Endothelial cell of umbilical vein (primary cell): Measurements from ENCODE around the gene SH3BP4. TPM values are rescaled to one million over a fixed set of nuclear protein-coding genes. Genes with fewer than 3 reads are reported as not detected.
A peak's percentile ranks its signal among the peaks of the same experiment; 100 is the strongest.

ENCODE experiments used
- BruUV-seq: library from RNA; stranded (reverse); fragments of 400-500 nt; replicated peaks from 2 replicates; lab custom pipeline; 2021; lab: Mats Ljungman, UMichigan
- CTCF ChIA-PET: fragments of 300-600, 350-600 bp; sonication (Branson Sonifier 250); formaldehyde crosslinking; loops from one replicate; lab custom pipeline; 2021; ENCODE audit warnings: antibody characterized with exemption, inconsistent platforms; lab: Charles Lee
- POLR2A ChIA-PET: fragments of 300-600, 350-600 bp; sonication (Branson Sonifier 250); formaldehyde crosslinking; loops from one replicate; lab custom pipeline; 2021; ENCODE audit warnings: antibody characterized with exemption, inconsistent platforms; lab: Charles Lee
- DNase-seq: peaks from one replicate; pipeline ENCODE4 v3.0.0-alpha.2; 2011; ENCODE audit warnings: low read depth, low spot score
- FAIRE-seq: peaks from 2 replicates; lab custom pipeline; 2011; peaks lifted over from hg19 to GRCh38; lab: Jason Lieb, UNC
- H2AFZ ChIP-seq: 2 replicates; pipeline ENCODE4 v1.6.0; 2012; ENCODE audit warnings: low read depth, low read length, control low read depth, inconsistent platforms
- H3K27ac ChIP-seq: 2 replicates; pipeline ENCODE4 v1.5.1; 2011; ENCODE audit warnings: low read depth, mild to moderate bottlenecking, control low read depth, low read length, moderate library complexity; ENCODE audit not compliant: insufficient read depth
- H3K27me3 ChIP-seq, 2 experiments: 2 replicates each; pipeline versions ENCODE4 v1.6.0 to v1.6.1; 2011; ENCODE audit warnings: low read length in 2 of 2, mixed read lengths in 1 of 2; ENCODE audit not compliant: control insufficient read depth in 2 of 2, insufficient read depth in 2 of 2
- H3K36me3 ChIP-seq, 2 experiments: 2 replicates in 1 of 2; 3 replicates in 1 of 2; pipeline ENCODE4 v1.5.1; 2011; ENCODE audit warnings: low read length in 2 of 2, mild to moderate bottlenecking in 1 of 2, moderate library complexity in 1 of 2; ENCODE audit not compliant: control insufficient read depth in 2 of 2, insufficient read depth in 2 of 2; ENCODE audit errors: extremely low read depth in 1 of 2
- H3K4me1 ChIP-seq: 3 replicates; pipeline ENCODE4 v1.5.1; 2011; ENCODE audit warnings: mild to moderate bottlenecking, low read length; ENCODE audit not compliant: control insufficient read depth, insufficient read depth; ENCODE audit errors: extremely low read depth
- H3K4me2 ChIP-seq: 2 replicates; pipeline ENCODE4 v1.6.1; 2011; ENCODE audit warnings: low read length, control low read depth, mixed read lengths; ENCODE audit not compliant: insufficient read depth
- H3K4me3 ChIP-seq, 3 experiments: fragments of 200-600 bp in 1 of 3; sonication (generic), shearing (Covaris generic) in 1 of 3; replicated peaks in 1 of 3; 2 replicates each; pipeline ENCODE4 v1.5.1; 2011 to 2016; ENCODE audit warnings: control low read depth in 3 of 3, low read length in 3 of 3, mild to moderate bottlenecking in 2 of 3, inconsistent platforms in 1 of 3, low read depth in 1 of 3, moderate library complexity in 1 of 3; ENCODE audit not compliant: insufficient read depth in 1 of 3
- H3K79me2 ChIP-seq: 2 replicates; pipeline ENCODE4 v1.6.0; 2012; ENCODE audit warnings: low read length, inconsistent platforms; ENCODE audit not compliant: control insufficient read depth, insufficient read depth
- H3K9ac ChIP-seq: replicated peaks from 2 replicates; pipeline ENCODE3; 2011; ENCODE audit warnings: low read length, control low read depth; ENCODE audit not compliant: insufficient read depth; ENCODE audit errors: extremely low read depth
- H3K9me1 ChIP-seq: replicated peaks from 3 replicates; pipeline ENCODE4 v1.6.0; 2011; ENCODE audit warnings: mild to moderate bottlenecking, low read length; ENCODE audit not compliant: control insufficient read depth, insufficient read depth; ENCODE audit errors: extremely low read depth
- H3K9me3 ChIP-seq: replicated peaks from 2 replicates; pipeline ENCODE4 v1.5.1; 2012; ENCODE audit warnings: low read length, inconsistent platforms; ENCODE audit not compliant: control insufficient read depth, insufficient read depth
- H4K20me1 ChIP-seq: replicated peaks from 2 replicates; pipeline ENCODE3; 2011; ENCODE audit warnings: mild to moderate bottlenecking, low read length; ENCODE audit not compliant: control insufficient read depth, insufficient read depth; ENCODE audit errors: extremely low read depth
- CTCF ChIP-seq, 2 donors: IDR thresholded peaks; 1 replicate in 1 of 2; 2 replicates in 1 of 2; pipeline ENCODE4 v1.5.1; 2011; ENCODE audit warnings: low read length in 2 of 2, mild to moderate bottlenecking in 2 of 2, moderate library complexity in 2 of 2, control low read depth in 1 of 2, inconsistent platforms in 1 of 2, low read depth in 1 of 2; ENCODE audit not compliant: insufficient read depth in 1 of 2; ENCODE audit errors: extremely low read depth in 1 of 2
- FOS ChIP-seq: IDR thresholded peaks from 2 replicates; pipeline ENCODE4 v1.6.1; 2011; ENCODE audit warnings: mild to moderate bottlenecking, low read length, moderate library complexity, borderline replicate concordance; ENCODE audit not compliant: insufficient read depth
- GATA2 ChIP-seq: IDR thresholded peaks from 2 replicates; pipeline ENCODE4 v1.7.0; 2011; ENCODE audit warnings: low read depth, mild to moderate bottlenecking, moderate library complexity, mixed read lengths, low read length; ENCODE audit not compliant: insufficient read length, insufficient read depth
- JUN ChIP-seq: IDR thresholded peaks from 2 replicates; pipeline ENCODE4 v1.6.1; 2011; ENCODE audit warnings: borderline replicate concordance, low read depth; ENCODE audit not compliant: insufficient read length, insufficient read depth
- MAX ChIP-seq: IDR thresholded peaks from 2 replicates; pipeline ENCODE4 v1.6.1; 2011; ENCODE audit not compliant: insufficient read depth, insufficient read length
- POLR2AphosphoS5 ChIP-seq: IDR thresholded peaks from 2 replicates; pipeline ENCODE4 v1.6.1; 2012; ENCODE audit warnings: low read depth, mild to moderate bottlenecking, control low read depth, low read length, moderate library complexity; ENCODE audit not compliant: insufficient read depth
- dilution Hi-C: fragments of 300-500 bp; cut with MboI; formaldehyde crosslinking; loops from one replicate; pipeline ENCODE4 v1.15.0; 2019; ENCODE audit warnings: low sequenced_read_pairs; ENCODE audit not compliant: extremely low pct_ligation_motif_present
- intact Hi-C: fragments of 100-400 bp; cut with micrococcal nuclease; formaldehyde crosslinking; loops from one replicate; pipeline ENCODE4 v1.10.0; 2022
- polyA plus RNA-seq, 4 experiments: library from polyadenylated mRNA; depleted of rRNA in 3 of 4; stranded (reverse) in 3 of 4; unstranded in 1 of 4; fragments of >200 nt; gene quantifications; 2 replicates each; pipeline versions ENCODE4 v1.2.1 to v1.2.3, GENCODE V29; 2011 to 2012; ENCODE audit warnings: missing spikeins in 1 of 4
- total RNA-seq: library from RNA; stranded (reverse); gene quantifications from 2 replicates; pipeline ENCODE4 v1.2.3, GENCODE V29; 2021

The SH3BP4 gene
- total and polyA plus RNA-seq, 2 donors (not counting 3 experiments of a cell fraction or from before 2014, with no cell fraction given), result 85.2 to 100.0 TPM

GRCh38 chr2:235077046-235077445 is 125.2 kb downstream of the SH3BP4 start:
- Histone ChIP-seq H3K9me1 (no peaks in the 10 kb centered on the region), H3K9ac (no peak overlapping the region), H3K27me3 (peaks cover 0 to 2% of the 10 kb centered on the region in 2 experiments), H3K27ac (no peak overlapping the region), H3K4me2 (no peak overlapping the region), H3K36me3 (no peaks in the 10 kb centered on the region), H3K79me2 (no peaks in the 10 kb centered on the region), H4K20me1 (no peaks in the 10 kb centered on the region), H3K9me3 (no peaks in the 10 kb centered on the region), H2AFZ (no peak overlapping the region), H3K4me1 (no peaks in the 10 kb centered on the region), H3K4me3 (no peak overlapping the region)
- intact Hi-C loops (no loop called here), dilution Hi-C loops (no loop called here)
- ChIA-PET POLR2A (no interaction called here), CTCF (no interaction called here)
- no peak for TF ChIP-seq MAX
- TF ChIP-seq JUN, result no peak
- no peak for TF ChIP-seq CTCF (IDR thresholded peaks at IDR 0.05; ENCODE audit: extremely low read depth in 1 of 2, insufficient read depth in 1 of 2, low read depth in 1 of 2, low read length in 2 of 2)
- TF ChIP-seq FOS, result peak; percentile 13
- DNase-seq (no peak), FAIRE-seq (no peak)
- BruUV-seq, result no TSS peak

GRCh38 chr2:235078182-235078581 is 126.4 kb downstream of the SH3BP4 start:
- ChIA-PET CTCF (no interaction called here), POLR2A (no interaction called here)
- intact Hi-C loops (no loop called here), dilution Hi-C loops (no loop called here)
- no peak for FAIRE-seq
- Histone ChIP-seq H3K4me3 (no peak overlapping the region), H3K36me3 (no peaks in the 10 kb centered on the region), H2AFZ (no peak overlapping the region), H3K4me2 (no peak overlapping the region), H3K4me1 (no peaks in the 10 kb centered on the region), H3K9me3 (no peaks in the 10 kb centered on the region), H4K20me1 (no peaks in the 10 kb centered on the region), H3K79me2 (no peaks in the 10 kb centered on the region), H3K27ac (no peak overlapping the region), H3K27me3 (peaks cover 0 to 5% of the 10 kb centered on the region in 2 experiments), H3K9me1 (no peaks in the 10 kb centered on the region), H3K9ac (no peak overlapping the region)
- TF ChIP-seq GATA2 (no peak), POLR2AphosphoS5 (no peak)
- BruUV-seq, result no TSS peak
- DNase-seq, result no peak
